Heart left ventricle (tissue), 16 donors: ENCODE measurements around the gene CORO1C. TPM values are rescaled to one million over a fixed set of nuclear protein-coding genes. Genes with fewer than 3 reads are reported as not detected.

Experiments
- ATAC-seq, 4 donors: fragments of 200-7000 bp; cut with Tn5 transposase; one replicate each; pipeline ENCODE4 v1.9.1; 2020 to 2022; ENCODE audit warnings: moderate library complexity in 4 of 4, mild to moderate bottlenecking in 3 of 4, moderate number of reproducible peaks in 1 of 4
- DNase-seq, 5 donors: peaks; one replicate each; pipeline ENCODE4 v3.0.0-alpha.2; 2020
- H3K27ac ChIP-seq, 12 donors: fragments of 200-600 bp; sonication (generic) in 4 of 12; one replicate each; pipeline versions ENCODE4 v1.5.0 to v1.8.0; 2016 to 2022; ENCODE audit warnings: mild to moderate bottlenecking in 2 of 12
- H3K27me3 ChIP-seq, 9 donors: fragments of 200-600 bp; sonication (generic) in 2 of 9; one replicate each; pipeline versions ENCODE4 v1.5.1 to v1.8.0; 2016 to 2022; ENCODE audit warnings: mild to moderate bottlenecking in 3 of 9
- H3K36me3 ChIP-seq, 9 donors: fragments of 200-600 bp; sonication (generic) in 2 of 9; one replicate each; pipeline versions ENCODE4 v1.5.0 to v1.8.0; 2018 to 2022; ENCODE audit warnings: mild to moderate bottlenecking in 2 of 9
- H3K4me1 ChIP-seq, 12 donors: fragments of 200-600 bp; sonication (generic) in 4 of 12; one replicate each; pipeline versions ENCODE4 v1.5.0 to v1.8.0; 2016 to 2022; ENCODE audit warnings: mild to moderate bottlenecking in 3 of 12
- H3K4me3 ChIP-seq, 12 donors: fragments of 200-600 bp; sonication (generic) in 4 of 12; one replicate each; pipeline versions ENCODE4 v1.5.0 to v1.8.0; 2017 to 2022; ENCODE audit warnings: mild to moderate bottlenecking in 9 of 12, moderate library complexity in 4 of 12
- H3K9me3 ChIP-seq, 12 donors: fragments of 200-600 bp; sonication (generic) in 4 of 12; one replicate each; pipeline versions ENCODE4 v1.5.0 to v1.8.0; 2016 to 2022; ENCODE audit warnings: mild to moderate bottlenecking in 1 of 12
- POLR2A ChIP-seq, 2 donors: fragments of 450-650 bp; IDR thresholded peaks; one replicate each; pipeline ENCODE4 v1.6.1; 2017; ENCODE audit warnings: antibody characterized with exemption in 2 of 2, mild to moderate bottlenecking in 2 of 2, moderate library complexity in 2 of 2
- WGBS, 4 donors: extraction: QIAGEN DNeasy Blood & Tissue Kit in 2 of 4; methylation state at CpG; one replicate each; pipeline versions ENCODE4 v1.1.5 to v1.1.7; 2013 to 2018; 5-methylcytosine and 5-hydroxymethylcytosine counted together
- intact Hi-C, 10 donors: fragments of 100-400 bp; cut with DNase I; formaldehyde crosslinking; loops; one replicate each; pipeline versions ENCODE4 v1.11.1 to v1.14.2; 2022
- polyA plus RNA-seq, 2 donors: library from polyadenylated mRNA; stranded (reverse); fragments of 200-250 nt; gene quantifications; one replicate each; pipeline ENCODE4 v1.2.3, GENCODE V29; 2013
- total RNA-seq, 9 donors: library from RNA; depleted of rRNA in 2 of 9; stranded (reverse); fragments of >200 nt in 2 of 9; fragmentation: NEBNext Ultra II Directional in 3 of 9; extraction: Animal tissue kit (Norgen Biotek cat#: 25700) in 3 of 9; gene quantifications; one replicate each; pipeline versions ENCODE4 v1.1.0 to v1.2.4, GENCODE V29; 2016 to 2023
- TF ChIP-seq, protein P1 (sequence below), 12 donors: fragments of 200-600 bp; sonication (generic) in 4 of 12; IDR thresholded peaks; one replicate each; pipeline versions ENCODE4 v1.5.0 to v1.8.0; 2018 to 2022; ENCODE audit warnings: antibody characterized with exemption in 12 of 12, mild to moderate bottlenecking in 5 of 12
- donor health status: ischemic (EF 13 %, LVEDD 7.1; RV severe dilation, severe dysfunction).
- donor health status: healthy with polysubstance abuse.
- donor health status: DM: no; HTN: yes; CAD: no.
- donor health status: DM: no; HTN: no; CAD: no.
- donor health status: ischemic (EF 25% LVEDD 6.9; RV normal size, moderate dysfunction).
- donor health status: ischemic (EF 25% LVEDD 5.7; RV mildly dilated, moderate dysfunction).
- donor health status: healthy.
- donor health status: DM: yes; HTN: yes; CAD: no.
- donor health status: ischemic (EF 35%, LVEDD 5.7; RV mildly dilated, moderate dysfunction).
- donor health status: nonischemic (EF 11% LVEDD 7.7; RV severe dilation, severe dysfunction).
- donor health status: DM: yes; HTN: yes; CAD: no.
- donor health status: PGD.
- donor health status: ischemic (EF 29% LVEDD 5.4; RV normal size, mild dysfunction).
- donor health status: nonischemic (EF 23%, LVEDD 6.1; RV moderate dilation, normal function).

CORO1C gene
- total and polyA plus RNA-seq, 11 donors: 18.3 to 119 (median 65.2) TPM

DNA sequence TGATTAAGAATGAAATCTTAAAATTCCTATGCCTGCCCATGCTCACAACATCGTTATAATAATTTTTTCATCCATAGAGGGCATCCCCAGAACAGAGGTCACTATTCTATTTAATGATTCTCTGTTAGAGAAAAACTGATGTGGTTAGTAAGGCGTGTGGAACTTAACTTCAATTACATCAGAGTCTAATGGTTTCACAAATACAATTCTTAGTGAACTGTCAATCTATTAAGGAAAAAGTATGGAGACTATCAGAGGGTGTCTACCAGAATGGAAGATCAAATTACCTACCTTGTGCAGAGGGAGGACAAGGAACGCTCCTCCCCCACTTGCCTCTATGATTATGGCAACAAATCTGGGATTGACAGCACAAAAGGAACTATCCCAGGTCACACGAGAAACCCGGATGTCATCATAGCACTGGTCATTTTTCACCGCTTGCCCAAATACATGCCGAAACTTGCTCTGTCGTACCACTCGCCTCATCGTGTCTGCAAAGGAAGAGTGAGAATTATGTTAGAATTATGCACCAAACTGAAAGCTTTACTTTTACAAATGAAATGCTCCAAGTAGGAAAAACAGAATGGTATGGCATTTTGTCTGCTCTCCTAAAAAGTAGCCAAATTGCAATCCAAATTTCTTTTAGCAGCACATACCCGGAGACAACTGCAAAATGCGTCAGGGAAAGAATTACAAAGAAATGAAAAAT lies 30.3 kb downstream of the CORO1C start:
- Histone ChIP-seq H3K4me1 (peaks cover 4 to 85% (median 65%) of the 10 kb centered on the region in 12 donors), H3K9me3 (no peaks in the 10 kb centered on the region), H3K27me3 (no peaks in the 10 kb centered on the region), H3K4me3 (peak overlapping the region in 1 of 12 donors; percentile 9), H3K36me3 (peaks cover 0 to 47% (median 28%) of the 10 kb centered on the region in 9 donors), H3K27ac (peak overlapping the region; percentile 22 to 94 (median 70))
- 58 to 69% (median 63%) methylated on average over 12 of the region's 12 CpGs for WGBS, 4 donors
- ATAC-seq: no peak
- intact Hi-C loops: no loop called here
- no peak for DNase-seq
- TF ChIP-seq, protein P1, sequence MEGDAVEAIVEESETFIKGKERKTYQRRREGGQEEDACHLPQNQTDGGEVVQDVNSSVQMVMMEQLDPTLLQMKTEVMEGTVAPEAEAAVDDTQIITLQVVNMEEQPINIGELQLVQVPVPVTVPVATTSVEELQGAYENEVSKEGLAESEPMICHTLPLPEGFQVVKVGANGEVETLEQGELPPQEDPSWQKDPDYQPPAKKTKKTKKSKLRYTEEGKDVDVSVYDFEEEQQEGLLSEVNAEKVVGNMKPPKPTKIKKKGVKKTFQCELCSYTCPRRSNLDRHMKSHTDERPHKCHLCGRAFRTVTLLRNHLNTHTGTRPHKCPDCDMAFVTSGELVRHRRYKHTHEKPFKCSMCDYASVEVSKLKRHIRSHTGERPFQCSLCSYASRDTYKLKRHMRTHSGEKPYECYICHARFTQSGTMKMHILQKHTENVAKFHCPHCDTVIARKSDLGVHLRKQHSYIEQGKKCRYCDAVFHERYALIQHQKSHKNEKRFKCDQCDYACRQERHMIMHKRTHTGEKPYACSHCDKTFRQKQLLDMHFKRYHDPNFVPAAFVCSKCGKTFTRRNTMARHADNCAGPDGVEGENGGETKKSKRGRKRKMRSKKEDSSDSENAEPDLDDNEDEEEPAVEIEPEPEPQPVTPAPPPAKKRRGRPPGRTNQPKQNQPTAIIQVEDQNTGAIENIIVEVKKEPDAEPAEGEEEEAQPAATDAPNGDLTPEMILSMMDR (IDR thresholded peaks at IDR 0.05): no peak
- TF ChIP-seq POLR2A (IDR thresholded peaks at IDR 0.05): no peak

GRCh38 chr12:108699955-108700563 lies 31.3 kb downstream of the CORO1C start:
- Histone ChIP-seq H3K4me3 (no peak overlapping the region), H3K27ac (peak overlapping the region in 11 of 12 donors; percentile 14 to 94 (median 66)), H3K9me3 (no peaks in the 10 kb centered on the region), H3K36me3 (peaks cover 0 to 47% (median 28%) of the 10 kb centered on the region in 9 donors), H3K4me1 (peaks cover 4 to 93% (median 73%) of the 10 kb centered on the region in 12 donors), H3K27me3 (no peaks in the 10 kb centered on the region)
- no peak for TF ChIP-seq POLR2A (IDR thresholded peaks at IDR 0.05)
- TF ChIP-seq, protein P1 (IDR thresholded peaks at IDR 0.05): no peak
- 9 to 37% (median 32%) methylated on average over 3 of the region's 3 CpGs for WGBS, 4 donors
- DNase-seq (no peak), ATAC-seq (peak in 1 of 4 donors; percentile 41)
- intact Hi-C loops: no loop called here

- Histone ChIP-seq H3K9me3 (no peaks in the 10 kb centered on the region), H3K4me1 (peaks cover 10 to 89% (median 71%) of the 10 kb centered on the region in 12 donors), H3K27ac (peak overlapping the region in 2 of 12 donors; percentile 66 to 94), H3K36me3 (peaks cover 0 to 51% (median 28%) of the 10 kb centered on the region in 9 donors), H3K27me3 (no peaks in the 10 kb centered on the region), H3K4me3 (no peak overlapping the region)
- DNase-seq: no peak
- no peak for ATAC-seq
- intact Hi-C loops: no loop called here
- TF ChIP-seq, protein P1 (IDR thresholded peaks at IDR 0.05): no peak
- no peak for TF ChIP-seq POLR2A (IDR thresholded peaks at IDR 0.05)
- 50 to 86% (median 58%) methylated on average over 1 of the region's 1 CpG for WGBS, 4 donors
These were observed 33.4 kb downstream of the CORO1C start for GRCh38 chr12:108697905-108698304.

GRCh38 chr12:108696996-108697290 lies 34.4 kb downstream of the CORO1C start:
- Histone ChIP-seq H3K4me1 (peaks cover 10 to 89% (median 71%) of the 10 kb centered on the region in 12 donors), H3K9me3 (no peaks in the 10 kb centered on the region), H3K36me3 (peaks cover 0 to 51% (median 28%) of the 10 kb centered on the region in 9 donors), H3K4me3 (no peak overlapping the region), H3K27me3 (no peaks in the 10 kb centered on the region), H3K27ac (peak overlapping the region in 8 of 12 donors; percentile 30 to 96 (median 52))
- 66 to 77% (median 69%) methylated on average over 2 of the region's 2 CpGs for WGBS, 4 donors
- ATAC-seq (no peak), DNase-seq (no peak)
- intact Hi-C loops: no loop called here
- TF ChIP-seq, protein P1 (IDR thresholded peaks at IDR 0.05): no peak
- no peak for TF ChIP-seq POLR2A (IDR thresholded peaks at IDR 0.05)
